Measurements from ENCODE around the gene PKDREJ. TPM values are rescaled to one million over a fixed set of nuclear protein-coding genes. Genes with fewer than 3 reads are reported as not detected.

PKDREJ gene
- total and polyA plus RNA-seq, 7 donors, result under 0.01 to 0.36 (median 0.24) TPM; not detected in 3

DNA sequence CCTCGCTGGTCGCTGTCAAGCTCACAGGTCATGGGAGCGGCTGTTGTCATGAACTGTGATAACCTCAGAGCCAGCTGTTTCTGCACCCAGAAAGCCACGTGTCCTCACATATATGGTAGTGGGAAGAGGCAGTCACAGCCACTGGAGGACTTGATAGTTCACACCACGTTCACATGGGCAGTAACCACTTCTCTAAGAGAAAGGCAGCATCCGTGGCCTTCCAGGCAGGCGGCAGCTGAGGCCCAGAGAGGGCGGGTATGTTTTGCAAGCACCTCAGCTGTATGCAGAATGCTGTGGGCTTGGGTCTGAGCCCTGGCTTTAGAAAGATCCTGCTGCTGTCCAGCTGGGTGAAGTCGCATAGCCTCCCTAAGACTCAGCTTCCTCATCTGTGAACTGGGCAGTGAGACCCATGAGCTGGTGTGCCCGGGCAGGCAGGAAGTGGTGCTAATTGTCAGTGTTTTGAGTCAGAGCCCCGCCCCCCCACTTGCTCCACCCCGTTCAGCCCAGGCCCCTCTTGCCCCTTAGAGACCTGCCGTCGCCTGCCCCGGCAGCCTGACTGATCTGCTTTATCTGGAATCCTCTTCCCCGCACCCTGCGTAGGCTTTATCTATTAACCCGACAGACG lies 18.0 kb upstream of the PKDREJ start:
- Histone ChIP-seq H3K27me3 (no peaks in the 10 kb centered on the region), H3K4me3 (no peak overlapping the region), H3K36me3 (peaks cover 50 to 96% (median 64%) of the 10 kb centered on the region in 4 donors), H3K9me3 (no peaks in the 10 kb centered on the region), H3K4me1 (no peaks in the 10 kb centered on the region), H3K27ac (no peak overlapping the region)
- WGBS, 2 donors, result 84 to 86% methylated on average over 19 of the region's 19 CpGs
- peak; percentile 53 for DNase-seq
- intact Hi-C loops (cut with DNase I), result no loop called here
- TF ChIP-seq EP300 (IDR thresholded peaks at IDR 0.05), result no peak
- TF ChIP-seq POLR2A (IDR thresholded peaks at IDR 0.05), result no peak

DNA sequence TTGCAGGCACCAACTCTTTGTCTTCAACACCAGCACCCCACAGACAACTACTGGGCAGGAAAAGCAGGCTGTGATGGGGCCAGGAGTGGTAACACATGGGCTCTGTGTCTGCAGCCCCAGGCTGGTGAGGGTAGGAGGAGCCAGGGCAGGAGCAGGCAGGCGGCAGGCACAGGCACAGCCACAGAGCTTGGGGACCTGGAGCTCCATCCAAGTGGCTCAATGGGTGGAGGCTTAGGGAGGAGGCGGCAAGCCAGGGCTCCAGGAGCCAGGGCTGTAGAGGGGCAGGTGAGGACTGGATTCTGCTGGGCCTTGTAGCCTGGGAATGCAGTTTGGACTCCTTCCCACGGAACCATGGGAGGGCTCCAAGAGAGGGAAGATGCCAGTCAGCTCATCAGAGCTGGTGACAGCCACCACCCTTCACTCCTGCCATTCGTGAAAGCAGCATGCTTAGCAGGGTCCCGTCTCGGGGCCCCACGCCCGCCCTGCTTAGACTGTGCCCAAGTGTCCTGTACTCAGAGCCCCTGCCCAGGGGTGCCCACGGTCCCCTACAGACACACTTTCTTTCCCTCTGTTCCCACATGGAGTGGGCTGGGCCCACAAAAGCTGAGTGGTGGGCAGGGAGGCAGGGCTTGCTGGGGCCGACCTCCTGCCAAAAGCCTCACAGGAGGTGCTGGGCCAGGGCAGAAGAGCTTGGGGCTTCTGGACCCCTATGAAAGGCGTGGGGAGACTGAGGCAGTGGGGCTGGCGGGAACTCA lies 17.1 kb upstream of the PKDREJ start:
- H3K4me3 ChIP-seq, result no peak overlapping the region
- no peaks in the 10 kb centered on the region for H3K9me3 ChIP-seq
- no peak for DNase-seq
- intact Hi-C loops (cut with DNase I), result no loop called here
- WGBS, 2 donors, result 96 to 97% methylated on average over 12 of the region's 12 CpGs
- H3K27ac ChIP-seq, result no peak overlapping the region
- H3K27me3 ChIP-seq, result no peaks in the 10 kb centered on the region
- TF ChIP-seq POLR2A (IDR thresholded peaks at IDR 0.05) (no peak), EP300 (IDR thresholded peaks at IDR 0.05) (no peak), POLR2AphosphoS5 (IDR thresholded peaks at IDR 0.05) (no peak)
- TF ChIP-seq, protein P1, sequence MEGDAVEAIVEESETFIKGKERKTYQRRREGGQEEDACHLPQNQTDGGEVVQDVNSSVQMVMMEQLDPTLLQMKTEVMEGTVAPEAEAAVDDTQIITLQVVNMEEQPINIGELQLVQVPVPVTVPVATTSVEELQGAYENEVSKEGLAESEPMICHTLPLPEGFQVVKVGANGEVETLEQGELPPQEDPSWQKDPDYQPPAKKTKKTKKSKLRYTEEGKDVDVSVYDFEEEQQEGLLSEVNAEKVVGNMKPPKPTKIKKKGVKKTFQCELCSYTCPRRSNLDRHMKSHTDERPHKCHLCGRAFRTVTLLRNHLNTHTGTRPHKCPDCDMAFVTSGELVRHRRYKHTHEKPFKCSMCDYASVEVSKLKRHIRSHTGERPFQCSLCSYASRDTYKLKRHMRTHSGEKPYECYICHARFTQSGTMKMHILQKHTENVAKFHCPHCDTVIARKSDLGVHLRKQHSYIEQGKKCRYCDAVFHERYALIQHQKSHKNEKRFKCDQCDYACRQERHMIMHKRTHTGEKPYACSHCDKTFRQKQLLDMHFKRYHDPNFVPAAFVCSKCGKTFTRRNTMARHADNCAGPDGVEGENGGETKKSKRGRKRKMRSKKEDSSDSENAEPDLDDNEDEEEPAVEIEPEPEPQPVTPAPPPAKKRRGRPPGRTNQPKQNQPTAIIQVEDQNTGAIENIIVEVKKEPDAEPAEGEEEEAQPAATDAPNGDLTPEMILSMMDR (IDR thresholded peaks at IDR 0.05), result no peak
- no peaks in the 10 kb centered on the region for H3K4me1 ChIP-seq
- H3K36me3 ChIP-seq, result peaks cover 54 to 96% (median 64%) of the 10 kb centered on the region in 4 donors

DNA sequence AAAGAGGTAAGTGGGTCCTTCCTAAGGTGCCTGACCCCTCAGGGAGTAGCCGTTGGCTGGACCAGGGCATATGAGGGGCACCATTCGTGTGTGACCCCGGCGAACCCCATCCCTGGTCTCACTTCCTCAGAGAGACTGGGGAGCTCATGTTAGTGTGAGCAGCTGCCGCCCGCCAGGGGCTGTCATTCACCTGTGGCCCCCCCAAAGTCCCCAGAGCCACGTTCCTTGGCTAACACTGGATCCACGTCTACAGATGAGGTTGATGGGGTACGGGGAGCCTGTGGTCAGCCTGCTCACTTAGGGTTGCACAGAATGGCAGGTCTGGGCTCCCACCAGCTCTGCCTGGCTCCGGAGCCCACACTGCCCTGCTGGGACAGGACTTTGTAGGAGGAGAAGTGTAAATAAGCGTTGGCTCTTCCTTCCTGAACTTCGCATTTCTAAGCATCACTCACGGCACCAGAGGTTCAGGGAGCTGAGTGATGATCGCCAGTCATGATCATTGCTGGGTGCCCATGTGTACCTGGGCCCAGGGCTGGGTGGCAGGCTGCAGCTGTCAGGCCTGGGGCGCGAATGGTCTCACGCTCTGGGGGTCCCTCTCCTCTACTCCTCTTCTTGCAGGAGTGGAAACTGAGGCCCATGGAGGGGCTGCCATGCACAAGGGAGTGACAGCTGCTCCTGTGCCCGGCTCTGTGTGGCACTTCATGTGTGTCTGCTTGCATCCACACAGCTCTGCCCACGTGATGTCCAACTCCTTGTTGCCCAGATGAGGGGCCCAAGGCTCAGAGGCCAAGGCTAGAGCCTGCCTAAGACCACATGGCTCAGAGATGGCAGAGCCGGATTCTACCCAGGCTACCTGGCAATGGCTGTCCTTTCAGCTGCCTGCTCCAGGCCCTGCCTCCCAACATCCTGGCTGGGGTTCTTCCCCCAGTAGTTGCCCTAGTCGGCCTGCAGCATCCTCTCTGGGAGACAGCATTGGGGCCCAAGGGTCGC lies 15.8 kb upstream of the PKDREJ start:
- TF ChIP-seq, protein P1 (IDR thresholded peaks at IDR 0.05), result no peak
- no peak for TF ChIP-seq POLR2AphosphoS5 (IDR thresholded peaks at IDR 0.05)
- no peak for TF ChIP-seq EP300 (IDR thresholded peaks at IDR 0.05)
- no peak for TF ChIP-seq POLR2A (IDR thresholded peaks at IDR 0.05)
- Histone ChIP-seq H3K4me1 (no peaks in the 10 kb centered on the region), H3K4me3 (no peak overlapping the region), H3K9me3 (no peaks in the 10 kb centered on the region), H3K36me3 (peaks cover 44 to 96% (median 68%) of the 10 kb centered on the region in 4 donors), H3K27ac (no peak overlapping the region), H3K27me3 (no peaks in the 10 kb centered on the region)
- 92 to 96% methylated on average over 22 of the region's 22 CpGs for WGBS, 2 donors
- intact Hi-C loops (cut with DNase I), result no loop called here
- DNase-seq, result no peak

DNA sequence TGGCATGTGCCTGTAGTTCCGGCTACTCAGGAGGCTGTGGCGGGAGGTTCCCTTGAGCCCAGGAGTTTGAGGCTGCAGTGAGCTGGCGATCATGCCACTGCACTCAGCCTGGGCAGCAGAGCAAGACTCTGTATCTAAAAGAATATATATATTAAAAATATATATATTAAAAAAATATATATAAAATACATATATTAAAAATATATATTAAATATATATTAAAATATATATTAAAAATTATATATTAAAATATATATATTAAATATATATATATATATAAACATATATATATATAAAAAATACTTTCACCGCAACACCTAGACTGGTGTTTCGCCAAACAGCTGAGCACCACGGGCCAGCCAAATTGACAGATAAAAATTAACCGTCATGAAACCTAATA lies 13.4 kb upstream of the PKDREJ start:
- Histone ChIP-seq H3K27ac (no peak overlapping the region), H3K36me3 (peaks cover 36 to 97% (median 71%) of the 10 kb centered on the region in 4 donors), H3K4me1 (no peaks in the 10 kb centered on the region), H3K27me3 (no peaks in the 10 kb centered on the region), H3K9me3 (no peaks in the 10 kb centered on the region), H3K4me3 (no peak overlapping the region)
- WGBS, 2 donors, result 95 to 98% methylated on average over 7 of the region's 7 CpGs
- no peak for TF ChIP-seq POLR2AphosphoS5 (IDR thresholded peaks at IDR 0.05)
- TF ChIP-seq POLR2A (IDR thresholded peaks at IDR 0.05), result no peak
- TF ChIP-seq, protein P1 (IDR thresholded peaks at IDR 0.05), result no peak
- no peak for TF ChIP-seq EP300 (IDR thresholded peaks at IDR 0.05)
- intact Hi-C loops (cut with DNase I), result no loop called here
- DNase-seq, result no peak
